GM13976 (cell line): ENCODE results near the gene TTC27.

Experiments
- DNase-seq: peaks from one replicate; pipeline ENCODE4 v3.0.0; 2012; ENCODE audit warnings: low spot score
- in situ Hi-C: fragments of 300-500 bp; cut with MboI; formaldehyde crosslinking; loops from one replicate; pipeline ENCODE4 v1.12.0; 2022; ENCODE audit warnings: low sequenced_read_pairs, mixed read lengths, inconsistent platforms; ENCODE audit not compliant: unreplicated experiment
- TF ChIP-seq, protein P1 (sequence below): IDR thresholded peaks from 2 replicates; pipeline ENCODE4 v1.5.1; 2012; ENCODE audit warnings: borderline replicate concordance, mild to moderate bottlenecking; ENCODE audit not compliant: insufficient read depth; ENCODE audit errors: extremely low read depth, missing control alignments, control extremely low read depth

TTC27 gene

DNA sequence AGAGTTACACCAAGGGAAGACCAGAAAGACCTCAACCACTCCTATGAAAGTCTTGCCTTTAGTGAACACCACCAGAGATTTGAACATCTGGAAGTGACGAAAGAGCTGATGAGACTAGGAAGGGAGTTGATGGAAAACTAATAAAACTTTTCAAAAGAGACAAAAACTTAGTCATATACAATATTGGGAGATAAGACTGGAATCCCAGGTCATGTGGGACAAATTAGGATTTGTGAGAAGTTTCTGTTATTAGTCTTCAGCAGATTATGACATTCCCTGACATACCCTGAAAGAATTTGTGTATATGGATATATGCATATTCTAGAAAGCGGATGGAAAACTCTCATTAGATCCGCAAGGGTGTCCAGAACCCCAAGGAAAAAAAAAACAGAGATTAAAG, 173.9 kb downstream of the TTC27 start:
- TF ChIP-seq, protein P1, sequence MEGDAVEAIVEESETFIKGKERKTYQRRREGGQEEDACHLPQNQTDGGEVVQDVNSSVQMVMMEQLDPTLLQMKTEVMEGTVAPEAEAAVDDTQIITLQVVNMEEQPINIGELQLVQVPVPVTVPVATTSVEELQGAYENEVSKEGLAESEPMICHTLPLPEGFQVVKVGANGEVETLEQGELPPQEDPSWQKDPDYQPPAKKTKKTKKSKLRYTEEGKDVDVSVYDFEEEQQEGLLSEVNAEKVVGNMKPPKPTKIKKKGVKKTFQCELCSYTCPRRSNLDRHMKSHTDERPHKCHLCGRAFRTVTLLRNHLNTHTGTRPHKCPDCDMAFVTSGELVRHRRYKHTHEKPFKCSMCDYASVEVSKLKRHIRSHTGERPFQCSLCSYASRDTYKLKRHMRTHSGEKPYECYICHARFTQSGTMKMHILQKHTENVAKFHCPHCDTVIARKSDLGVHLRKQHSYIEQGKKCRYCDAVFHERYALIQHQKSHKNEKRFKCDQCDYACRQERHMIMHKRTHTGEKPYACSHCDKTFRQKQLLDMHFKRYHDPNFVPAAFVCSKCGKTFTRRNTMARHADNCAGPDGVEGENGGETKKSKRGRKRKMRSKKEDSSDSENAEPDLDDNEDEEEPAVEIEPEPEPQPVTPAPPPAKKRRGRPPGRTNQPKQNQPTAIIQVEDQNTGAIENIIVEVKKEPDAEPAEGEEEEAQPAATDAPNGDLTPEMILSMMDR, result no peak
- in situ Hi-C loops, result no loop called here
- DNase-seq, result no peak

- no peak for DNase-seq
- TF ChIP-seq, protein P1, result no peak
- in situ Hi-C loops, result no loop called here
Measured at GRCh38 chr2:32802877-32803276, 175.0 kb downstream of the TTC27 start.

DNA sequence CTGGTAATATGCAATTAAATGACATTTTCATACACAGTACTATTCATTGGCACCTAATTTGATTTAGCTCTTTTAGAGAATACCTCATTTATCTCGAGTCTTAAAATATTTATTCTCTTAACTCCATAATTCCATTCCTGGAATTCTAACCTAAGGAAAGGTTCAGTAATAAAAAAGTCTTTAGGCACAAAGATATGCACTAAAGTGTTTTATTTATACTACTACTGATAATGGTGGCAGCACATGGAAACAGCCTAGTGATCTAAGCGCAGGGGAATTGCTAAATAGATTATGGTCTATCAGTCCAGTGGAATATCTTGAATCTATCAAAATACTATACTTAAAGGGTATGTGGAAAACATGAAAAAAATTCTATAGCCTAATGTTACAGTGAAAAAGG, 176.4 kb downstream of the TTC27 start:
- in situ Hi-C loops, result no loop called here
- TF ChIP-seq, protein P1, result no peak
- no peak for DNase-seq

DNA sequence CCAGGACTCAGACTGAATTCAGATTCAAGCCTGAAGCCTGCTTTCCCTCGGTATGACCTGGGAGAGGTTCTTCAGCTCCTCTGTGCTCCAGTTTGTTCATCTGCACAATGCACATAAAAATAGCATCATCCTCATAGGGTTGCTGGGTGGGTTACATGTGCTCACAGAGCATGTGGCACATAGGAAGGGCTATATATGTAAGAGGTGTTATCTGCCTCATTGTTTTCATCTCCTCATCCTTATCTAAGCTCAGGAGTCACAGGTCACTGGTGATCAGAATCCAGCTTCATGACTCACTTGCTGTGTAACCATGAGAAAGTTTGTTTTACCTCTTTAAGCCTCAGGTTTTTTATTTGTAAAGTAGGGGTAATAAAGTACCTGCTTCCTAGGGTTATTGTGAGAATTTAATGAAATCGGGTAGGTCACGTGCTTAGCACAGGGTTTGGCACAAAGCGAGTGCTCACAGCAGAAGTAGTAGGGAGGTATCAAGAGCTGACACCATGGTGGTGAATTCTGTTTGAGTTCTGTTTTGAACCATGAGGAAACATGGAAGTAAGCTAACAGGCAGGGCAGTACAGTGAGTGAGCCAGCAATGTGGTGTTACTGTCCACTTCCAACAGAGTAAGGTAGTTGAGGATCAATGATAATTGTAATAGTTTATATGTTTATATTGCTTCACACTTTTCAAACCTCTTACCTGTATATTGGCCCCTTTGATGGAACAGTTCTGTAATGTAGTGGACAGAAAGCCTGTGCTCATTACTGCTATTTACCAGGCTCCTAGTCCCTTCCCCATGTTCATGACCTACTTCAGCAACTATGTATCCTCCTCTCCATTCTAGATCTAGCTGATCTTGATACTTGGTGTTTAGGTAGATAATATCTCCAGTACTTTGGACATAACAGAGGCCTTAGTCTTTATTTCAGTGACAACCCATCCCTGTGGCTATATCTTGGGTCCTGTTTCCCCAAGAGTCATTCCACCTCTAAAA, 177.6 kb downstream of the TTC27 start:
- TF ChIP-seq, protein P1, result no peak
- no peak for DNase-seq
- in situ Hi-C loops, result no loop called here

DNA sequence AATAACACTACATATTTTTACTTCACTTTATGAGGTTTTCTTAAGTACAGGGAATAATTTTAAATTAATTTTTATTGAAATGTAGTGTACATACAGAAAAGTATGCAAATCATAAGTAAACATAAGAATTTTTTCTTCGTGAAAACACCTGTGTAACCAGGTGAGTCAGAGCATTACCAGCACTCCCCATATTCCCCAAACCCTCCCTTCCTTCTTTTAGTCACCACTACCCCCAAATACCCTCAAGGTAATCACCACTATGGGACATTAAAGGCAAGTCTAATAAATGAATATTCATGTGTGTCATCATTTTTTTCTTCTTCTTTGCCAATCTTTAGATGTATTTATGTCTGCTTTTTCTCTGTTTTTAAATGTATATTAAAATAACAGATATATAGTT, 179.0 kb downstream of the TTC27 start:
- no peak for DNase-seq
- TF ChIP-seq, protein P1, result no peak
- in situ Hi-C loops, result no loop called here

- DNase-seq, result no peak
- TF ChIP-seq, protein P1, result no peak
- in situ Hi-C loops, result no loop called here
Measured at GRCh38 chr2:32807662-32808061, 179.8 kb downstream of the TTC27 start.
